PFSK-1 (cell line): Measurements from ENCODE around the gene MAP3K9.

Experiments used
- SIN3A ChIP-seq: IDR thresholded peaks from 2 replicates; pipeline ENCODE4 v1.6.1; 2012; ENCODE audit warnings: mild to moderate bottlenecking, low read length, moderate library complexity, borderline replicate concordance; ENCODE audit not compliant: insufficient read depth
- TAF1 ChIP-seq: IDR thresholded peaks from 2 replicates; pipeline ENCODE4 v1.6.1; 2012; ENCODE audit warnings: low read length, control low read depth, borderline replicate concordance; ENCODE audit not compliant: insufficient read depth
- TF ChIP-seq, protein P1 (sequence below), 2 experiments: IDR thresholded peaks; 2 replicates each; pipeline versions ENCODE4 v1.6.1 to v1.8.0; 2011 to 2012; ENCODE audit warnings: low read depth in 2 of 2, low read length in 2 of 2, control low read depth in 1 of 2, inconsistent platforms in 1 of 2, mild to moderate bottlenecking in 1 of 2, moderate library complexity in 1 of 2; ENCODE audit not compliant: insufficient read depth in 1 of 2

DNA sequence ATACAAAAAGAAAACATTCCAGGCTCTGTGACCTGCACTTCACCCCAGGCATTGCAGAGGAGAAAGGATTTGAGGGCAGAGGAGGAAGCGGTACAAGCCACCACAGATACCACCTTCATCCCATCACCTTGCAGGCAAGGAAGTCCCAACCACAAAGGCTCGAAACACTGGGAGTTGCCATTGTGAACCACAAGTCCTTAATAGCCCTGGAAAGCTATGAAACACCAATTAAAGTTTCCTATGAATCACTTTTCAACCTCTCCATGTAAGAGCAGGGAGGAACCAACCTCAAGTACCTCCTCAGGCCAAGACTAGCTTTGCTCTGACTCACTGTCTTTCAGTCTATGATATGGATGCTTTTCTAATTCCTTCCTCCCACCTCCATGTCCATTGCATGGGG, 27.0 kb downstream of the MAP3K9 start:
- TF ChIP-seq SIN3A (no peak), TAF1 (no peak)
- TF ChIP-seq, protein P1, sequence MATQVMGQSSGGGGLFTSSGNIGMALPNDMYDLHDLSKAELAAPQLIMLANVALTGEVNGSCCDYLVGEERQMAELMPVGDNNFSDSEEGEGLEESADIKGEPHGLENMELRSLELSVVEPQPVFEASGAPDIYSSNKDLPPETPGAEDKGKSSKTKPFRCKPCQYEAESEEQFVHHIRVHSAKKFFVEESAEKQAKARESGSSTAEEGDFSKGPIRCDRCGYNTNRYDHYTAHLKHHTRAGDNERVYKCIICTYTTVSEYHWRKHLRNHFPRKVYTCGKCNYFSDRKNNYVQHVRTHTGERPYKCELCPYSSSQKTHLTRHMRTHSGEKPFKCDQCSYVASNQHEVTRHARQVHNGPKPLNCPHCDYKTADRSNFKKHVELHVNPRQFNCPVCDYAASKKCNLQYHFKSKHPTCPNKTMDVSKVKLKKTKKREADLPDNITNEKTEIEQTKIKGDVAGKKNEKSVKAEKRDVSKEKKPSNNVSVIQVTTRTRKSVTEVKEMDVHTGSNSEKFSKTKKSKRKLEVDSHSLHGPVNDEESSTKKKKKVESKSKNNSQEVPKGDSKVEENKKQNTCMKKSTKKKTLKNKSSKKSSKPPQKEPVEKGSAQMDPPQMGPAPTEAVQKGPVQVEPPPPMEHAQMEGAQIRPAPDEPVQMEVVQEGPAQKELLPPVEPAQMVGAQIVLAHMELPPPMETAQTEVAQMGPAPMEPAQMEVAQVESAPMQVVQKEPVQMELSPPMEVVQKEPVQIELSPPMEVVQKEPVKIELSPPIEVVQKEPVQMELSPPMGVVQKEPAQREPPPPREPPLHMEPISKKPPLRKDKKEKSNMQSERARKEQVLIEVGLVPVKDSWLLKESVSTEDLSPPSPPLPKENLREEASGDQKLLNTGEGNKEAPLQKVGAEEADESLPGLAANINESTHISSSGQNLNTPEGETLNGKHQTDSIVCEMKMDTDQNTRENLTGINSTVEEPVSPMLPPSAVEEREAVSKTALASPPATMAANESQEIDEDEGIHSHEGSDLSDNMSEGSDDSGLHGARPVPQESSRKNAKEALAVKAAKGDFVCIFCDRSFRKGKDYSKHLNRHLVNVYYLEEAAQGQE (IDR thresholded peaks at IDR 0.05; ENCODE audit: insufficient read depth in 1 of 2, low read depth in 2 of 2, low read length in 2 of 2): no peak
